Colonic mucosa (tissue), 4 donors: ENCODE results near the gene NKX6-2. TPM values are rescaled to one million over a fixed set of nuclear protein-coding genes. Genes with fewer than 3 reads are reported as not detected.

Experiments used
- DNase-seq: peaks from one replicate; pipeline ENCODE4 v3.0.0-alpha.2; 2020
- H3K27ac ChIP-seq: fragments of 200-600 bp; one replicate; pipeline ENCODE4 v1.8.0; 2021
- H3K27me3 ChIP-seq: fragments of 200-600 bp; one replicate; pipeline ENCODE4 v1.8.0; 2021
- H3K36me3 ChIP-seq: fragments of 200-600 bp; one replicate; pipeline ENCODE4 v1.8.0; 2021
- H3K4me1 ChIP-seq: fragments of 200-600 bp; one replicate; pipeline ENCODE4 v1.8.0; 2021; ENCODE audit warnings: mild to moderate bottlenecking
- H3K4me3 ChIP-seq: fragments of 200-600 bp; one replicate; pipeline ENCODE4 v1.8.0; 2021
- H3K9ac ChIP-seq, 2 donors: one replicate each; pipeline ENCODE4 v1.7.0; 2013; ENCODE audit warnings: control low read depth in 2 of 2, low read depth in 2 of 2, low read length in 2 of 2
- H3K9me3 ChIP-seq: fragments of 200-600 bp; one replicate; pipeline ENCODE4 v1.8.0; 2021
- CTCF ChIP-seq: fragments of 200-600 bp; IDR thresholded peaks from one replicate; pipeline ENCODE4 v1.8.0; 2022; ENCODE audit warnings: antibody characterized with exemption, mild to moderate bottlenecking
- intact Hi-C: fragments of 100-400 bp; cut with DNase I; formaldehyde crosslinking; loops from one replicate; pipeline ENCODE4 v1.14.1; 2022
- total RNA-seq, 2 donors: library from RNA; stranded (reverse); fragmentation: NEBNext Ultra II Directional in 1 of 2; extraction: Animal tissue kit (Norgen Biotek cat#: 25700) in 1 of 2; gene quantifications; one replicate each; pipeline ENCODE4 v1.2.1, GENCODE V29; 2021
- donor health status: healthy.
- donor health status: DM: no; HTN: no; CAD: no.
- donor health status: DM: no; HTN: no; CAD: no.

The NKX6-2 gene
- total RNA-seq, 2 donors from 2014 or later, result not detected

GRCh38 chr10:132758865-132759264, 27.1 kb downstream of the NKX6-2 start:
- H3K27ac ChIP-seq, result no peak overlapping the region
- H3K9me3 ChIP-seq, result no peaks in the 10 kb centered on the region
- H3K27me3 ChIP-seq, result no peaks in the 10 kb centered on the region
- H3K4me3 ChIP-seq, result no peak overlapping the region
- DNase-seq, result no peak
- H3K36me3 ChIP-seq, result no peaks in the 10 kb centered on the region
- TF ChIP-seq CTCF, result no peak
- H3K4me1 ChIP-seq, result no peaks in the 10 kb centered on the region
- no peak overlapping the region for H3K9ac ChIP-seq
- intact Hi-C loops, result no loop called here

DNA sequence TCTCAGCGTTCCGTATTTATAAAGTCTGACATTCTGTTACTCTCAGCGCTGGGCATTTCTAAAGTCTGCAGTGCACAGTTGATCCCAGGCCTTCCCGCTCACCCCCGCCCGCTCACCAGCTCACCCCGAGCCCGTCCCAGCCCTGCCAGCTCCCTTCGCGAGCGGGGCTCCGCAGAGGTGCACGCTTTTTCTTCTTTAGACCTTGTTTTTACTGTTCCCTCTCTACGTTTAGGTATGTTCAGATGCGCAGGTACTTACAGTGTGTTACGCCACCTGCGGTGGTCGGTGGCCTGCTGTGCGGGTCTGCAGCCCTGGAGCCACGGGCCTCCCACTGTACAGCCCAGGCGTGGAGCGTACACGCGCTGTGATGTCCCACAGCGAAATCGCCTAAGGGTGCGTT, 28.8 kb downstream of the NKX6-2 start:
- H3K36me3 ChIP-seq, result no peaks in the 10 kb centered on the region
- DNase-seq, result no peak
- H3K27ac ChIP-seq, result no peak overlapping the region
- intact Hi-C loops, result no loop called here
- no peak for TF ChIP-seq CTCF
- H3K4me3 ChIP-seq, result no peak overlapping the region
- no peaks in the 10 kb centered on the region for H3K4me1 ChIP-seq
- no peaks in the 10 kb centered on the region for H3K9me3 ChIP-seq
- no peak overlapping the region for H3K9ac ChIP-seq
- H3K27me3 ChIP-seq, result no peaks in the 10 kb centered on the region

DNA sequence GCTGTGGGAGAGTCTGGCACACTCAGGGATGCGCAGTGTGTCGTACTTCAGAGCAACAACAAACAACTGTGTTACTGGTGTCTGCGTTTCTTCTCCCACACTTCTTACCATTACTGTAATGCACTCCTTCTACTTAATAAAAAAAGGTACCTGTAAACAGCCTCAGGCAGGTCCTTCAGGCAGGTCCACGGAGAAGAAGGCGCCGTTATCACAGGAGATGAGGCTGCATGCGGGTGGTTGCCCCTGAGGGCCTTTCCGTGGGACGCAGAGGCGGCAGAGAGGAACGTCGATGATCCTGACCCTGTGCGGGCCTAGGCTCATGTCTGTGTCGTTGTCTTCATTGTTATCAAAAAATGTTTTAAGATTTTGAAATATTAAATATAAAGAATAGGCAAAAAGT, 29.4 kb downstream of the NKX6-2 start:
- Histone ChIP-seq H3K9me3 (no peaks in the 10 kb centered on the region), H3K27me3 (no peaks in the 10 kb centered on the region), H3K9ac (no peak overlapping the region), H3K4me1 (no peaks in the 10 kb centered on the region), H3K4me3 (no peak overlapping the region), H3K27ac (no peak overlapping the region), H3K36me3 (no peaks in the 10 kb centered on the region)
- DNase-seq, result no peak
- no peak for TF ChIP-seq CTCF
- intact Hi-C loops, result no loop called here

GRCh38 chr10:132755166-132755711, 30.7 kb downstream of the NKX6-2 start:
- H3K36me3 ChIP-seq, result no peaks in the 10 kb centered on the region
- intact Hi-C loops, result no loop called here

GRCh38 chr10:132754071-132754470, 31.9 kb downstream of the NKX6-2 start:
- DNase-seq, result no peak
- Histone ChIP-seq H3K27ac (no peak overlapping the region), H3K36me3 (no peaks in the 10 kb centered on the region), H3K9ac (no peak overlapping the region), H3K4me3 (no peak overlapping the region), H3K9me3 (no peaks in the 10 kb centered on the region), H3K4me1 (no peaks in the 10 kb centered on the region), H3K27me3 (no peaks in the 10 kb centered on the region)
- intact Hi-C loops, result no loop called here
- no peak for TF ChIP-seq CTCF

More at GRCh38 chr10:132755166-132755711, 30.7 kb downstream of the NKX6-2 start:
- TF ChIP-seq CTCF, result no peak
- H3K9ac ChIP-seq, result no peak overlapping the region
- no peak overlapping the region for H3K27ac ChIP-seq
- H3K9me3 ChIP-seq, result no peaks in the 10 kb centered on the region
- H3K4me3 ChIP-seq, result no peak overlapping the region
- H3K27me3 ChIP-seq, result no peaks in the 10 kb centered on the region
- no peak for DNase-seq
- H3K4me1 ChIP-seq, result no peaks in the 10 kb centered on the region

DNA sequence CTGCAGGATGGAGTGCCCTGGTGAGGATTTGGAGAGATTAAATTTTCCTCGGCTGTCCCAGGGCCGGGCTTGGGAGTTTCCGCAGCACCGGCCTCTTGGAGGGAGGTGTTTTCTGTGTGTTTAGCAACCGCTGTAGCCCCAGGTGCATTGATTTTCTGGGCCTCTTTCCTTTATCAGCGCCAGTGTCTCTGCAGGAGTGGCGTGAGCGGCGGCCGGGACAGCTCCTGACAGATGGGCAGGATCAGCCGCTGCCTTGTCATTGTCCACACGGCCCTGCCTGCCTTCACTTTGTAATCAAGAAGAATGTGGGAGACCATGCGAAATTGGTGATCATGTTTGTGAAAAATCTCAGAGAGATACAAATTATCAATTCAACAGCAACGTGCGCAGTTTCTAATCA, 32.4 kb downstream of the NKX6-2 start:
- intact Hi-C loops, result no loop called here
- Histone ChIP-seq H3K36me3 (no peaks in the 10 kb centered on the region), H3K9me3 (no peaks in the 10 kb centered on the region), H3K4me3 (no peak overlapping the region), H3K4me1 (no peaks in the 10 kb centered on the region), H3K27ac (no peak overlapping the region), H3K9ac (no peak overlapping the region), H3K27me3 (no peaks in the 10 kb centered on the region)
- no peak for DNase-seq
- no peak for TF ChIP-seq CTCF
